ENCODE measurements around the gene TAS2R13. TPM values are rescaled to one million over a fixed set of nuclear protein-coding genes. Genes with fewer than 3 reads are reported as not detected.

The TAS2R13 gene
- total RNA-seq, 1 donor from 2014 or later, result 7.9 TPM

DNA sequence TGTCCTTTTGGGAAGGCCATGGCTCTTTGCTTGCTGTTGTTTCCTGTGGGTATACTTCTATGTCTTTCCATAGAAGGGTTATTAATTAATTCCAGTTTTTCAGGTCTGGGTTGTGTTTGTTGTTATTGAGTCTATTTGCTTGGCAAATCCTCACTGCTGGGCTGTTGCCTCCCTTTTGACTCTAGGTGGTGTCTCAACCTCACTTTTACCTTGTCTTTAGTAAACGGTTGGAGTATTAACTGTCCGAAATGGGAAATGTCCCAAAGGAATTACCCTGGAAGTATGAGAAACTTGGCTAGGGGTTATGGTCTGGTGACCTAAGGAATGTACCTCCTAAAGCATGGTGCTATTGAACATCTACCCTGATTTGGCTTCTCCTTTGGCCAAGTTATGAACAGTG lies 42.0 kb downstream of the TAS2R13 start:
- no peak for DNase-seq (ENCODE audit: low spot score)

DNA sequence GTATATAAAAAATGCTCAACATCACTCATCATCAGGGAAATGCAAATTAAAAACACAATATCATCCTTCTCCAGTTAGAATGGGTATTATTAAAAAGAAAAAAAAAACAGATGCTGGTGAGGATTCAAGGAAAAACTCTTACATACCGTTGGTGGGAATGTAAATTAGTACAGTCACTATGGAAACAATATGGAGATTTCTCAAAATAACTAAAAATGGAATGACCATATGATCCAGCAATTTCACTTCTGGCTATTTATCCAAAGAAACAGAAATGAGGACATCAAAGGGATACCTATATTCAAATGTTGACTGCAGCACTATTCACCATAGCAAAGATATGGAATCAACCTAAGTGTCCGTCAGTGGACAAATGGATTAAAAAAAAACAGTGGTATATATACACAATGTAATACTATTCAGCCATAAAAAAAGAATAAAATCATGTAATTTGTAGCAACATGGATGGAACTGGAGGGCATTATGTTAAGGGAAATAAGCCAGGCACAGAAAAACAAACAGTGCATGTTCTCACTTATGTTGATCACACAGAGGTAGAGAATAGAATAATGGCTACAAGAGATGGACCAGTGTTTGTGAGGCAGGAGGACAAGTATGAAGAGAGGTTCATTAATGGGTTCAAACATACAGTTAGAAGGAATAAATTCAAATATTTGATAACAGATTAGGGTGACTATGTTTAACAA lies 45.7 kb downstream of the TAS2R13 start:
- DNase-seq (ENCODE audit: low spot score), result no peak

DNA sequence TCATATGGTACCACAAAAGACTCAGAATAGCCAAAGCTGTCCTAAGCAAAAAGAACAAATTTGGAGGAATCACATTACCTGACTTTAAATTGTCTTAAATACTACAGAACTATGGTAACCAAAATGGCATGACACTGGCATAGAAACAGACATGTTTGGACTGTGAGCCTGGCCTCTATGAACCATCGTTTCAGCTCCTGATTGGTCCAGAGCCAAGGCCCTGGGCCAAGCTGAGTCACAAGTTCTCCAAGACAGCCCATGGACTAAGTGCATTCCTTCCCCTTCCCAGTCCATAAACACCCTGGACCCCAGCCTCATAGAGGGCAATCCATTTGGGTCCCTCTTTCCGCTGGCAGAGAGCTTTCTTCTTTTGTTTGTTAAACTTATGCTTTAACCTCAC lies 48.0 kb downstream of the TAS2R13 start:
- DNase-seq (ENCODE audit: low spot score), result no peak

Other genes starting within 250 kb of the TAS2R13 start
- gene STYK1, start 235.5 kb downstream of the TAS2R13 start, total RNA-seq, result 13.2 TPM
- gene YBX3, start 186.2 kb downstream of the TAS2R13 start, total RNA-seq, result 318 TPM
- not detected for gene TAS2R7, start 106.9 kb downstream of the TAS2R13 start, total RNA-seq
- not detected for gene TAS2R8, start 102.3 kb downstream of the TAS2R13 start, total RNA-seq
- not detected for gene TAS2R9, start 99.4 kb downstream of the TAS2R13 start, total RNA-seq
- 0.62 TPM for gene TAS2R10, start 83.2 kb downstream of the TAS2R13 start, total RNA-seq
- 7.3 TPM for gene PRR4, start 60.1 kb downstream of the TAS2R13 start, total RNA-seq
- gene PRH1, start 25.3 kb downstream of the TAS2R13 start, total RNA-seq, result 47.6 TPM
- not detected for gene PRH2, start 19.7 kb upstream of the TAS2R13 start, total RNA-seq
- gene TAS2R14, start 29.7 kb upstream of the TAS2R13 start, total RNA-seq, result 8.0 TPM
- 7.2 TPM for gene TAS2R50, start 77.3 kb upstream of the TAS2R13 start, total RNA-seq
- 6.1 TPM for gene TAS2R20, start 88.7 kb upstream of the TAS2R13 start, total RNA-seq
- gene TAS2R19, start 113.1 kb upstream of the TAS2R13 start, total RNA-seq, result 14.2 TPM
- 12.2 TPM for gene TAS2R31, start 121.8 kb upstream of the TAS2R13 start, total RNA-seq
- 5.4 TPM for gene TAS2R46, start 152.7 kb upstream of the TAS2R13 start, total RNA-seq
- 3.0 TPM for gene TAS2R43, start 182.8 kb upstream of the TAS2R13 start, total RNA-seq
- gene TAS2R30, start 225.1 kb upstream of the TAS2R13 start, total RNA-seq, result 11.8 TPM